ENCODE data around the gene GGN. TPM values are rescaled to one million over a fixed set of nuclear protein-coding genes. Genes with fewer than 3 reads are reported as not detected.

Gene GGN
- total and polyA plus RNA-seq, 9 of the 15 experiments (the other 6 are each of a cell fraction or from before 2014, with no cell fraction given) = 0.15 to 0.33 TPM; not detected in 7

DNA sequence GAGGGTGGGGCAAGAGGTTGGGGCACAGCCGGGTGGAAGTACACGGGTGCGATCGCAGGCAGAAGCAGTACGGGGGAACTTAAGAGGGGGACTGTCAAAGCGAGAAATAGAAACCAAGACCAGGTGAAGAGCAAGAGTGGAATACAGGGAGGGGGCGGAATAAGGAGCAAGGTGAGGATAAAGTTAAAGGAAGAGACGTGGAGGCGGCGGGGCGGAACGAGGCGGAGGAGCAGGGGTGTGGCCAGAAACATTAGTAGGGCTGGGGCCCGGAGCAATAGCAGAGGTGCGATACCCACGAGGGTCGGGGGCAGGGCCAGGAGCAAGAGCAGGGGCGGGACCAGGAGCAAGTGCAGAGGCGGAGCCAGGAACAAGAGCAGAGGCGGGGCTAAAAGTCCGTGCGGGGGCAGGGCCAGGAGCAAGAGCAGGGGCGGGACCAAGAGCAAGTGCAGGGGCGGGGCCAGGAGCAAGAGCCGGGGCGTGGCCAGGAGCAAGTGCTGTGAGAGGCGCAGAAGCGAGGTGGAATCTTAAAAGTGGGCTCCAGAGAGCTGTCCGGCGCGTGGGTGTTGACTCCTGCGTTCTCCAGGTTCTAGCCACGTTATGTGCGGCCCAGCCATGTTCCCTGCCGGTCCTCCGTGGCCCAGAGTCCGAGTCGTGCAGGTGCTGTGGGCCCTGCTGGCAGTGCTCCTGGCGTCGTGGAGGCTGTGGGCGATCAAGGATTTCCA lies 51.0 kb downstream of the GGN start (continued):
- TF ChIP-seq, protein P1, sequence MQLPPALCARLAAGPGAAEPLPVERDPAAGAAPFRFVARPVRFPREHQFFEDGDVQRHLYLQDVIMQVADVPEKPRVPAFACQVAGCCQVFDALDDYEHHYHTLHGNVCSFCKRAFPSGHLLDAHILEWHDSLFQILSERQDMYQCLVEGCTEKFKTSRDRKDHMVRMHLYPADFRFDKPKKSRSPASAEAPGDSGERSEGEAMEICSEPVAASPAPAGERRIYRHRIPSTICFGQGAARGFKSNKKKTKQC (CRISPR knock-in tag; IDR thresholded peaks at IDR 0.05) = no peak
- TF ChIP-seq KLF13 (tag; IDR thresholded peaks at IDR 0.05; ENCODE audit: borderline replicate concordance, low read depth) (no peak), SMAD1 (IDR thresholded peaks at IDR 0.05; ENCODE audit: low read depth, low read length, partially characterized antibody) (no peak), GATAD2A (IDR thresholded peaks at IDR 0.05) (no peak), ZNF316 (IDR thresholded peaks at IDR 0.05) (peak; percentile 62; the same call in 1 of the 2 replicates), PTTG1 (tag; IDR thresholded peaks at IDR 0.05; ENCODE audit: low read depth) (no peak), COPS2 (conservative IDR thresholded peaks at IDR 0.05) (no peak), NRF1 (conservative IDR thresholded peaks at IDR 0.05 in 1 of 2, IDR thresholded peaks at IDR 0.05 in 1 of 2) (peak; percentile 80 to 83), ZNF780A (CRISPR knock-in tag; IDR thresholded peaks at IDR 0.05) (no peak), HDAC1 (IDR thresholded peaks at IDR 0.05) (peak in 1 of 2 experiments; percentile 97; a peak in 2 of 4 replicates), HSF4 (CRISPR knock-in tag; IDR thresholded peaks at IDR 0.05; ENCODE audit: borderline replicate concordance) (no peak), RNF219 (CRISPR knock-in tag; IDR thresholded peaks at IDR 0.05) (no peak), SIN3A (IDR thresholded peaks at IDR 0.05; ENCODE audit: borderline replicate concordance in 2 of 2, control insufficient read depth in 1 of 2, low read depth in 2 of 2, low read length in 2 of 2) (no peak), SAP30 (IDR thresholded peaks at IDR 0.05; ENCODE audit: borderline replicate concordance, insufficient read depth, low read depth, low read length, poor library complexity, severe bottlenecking) (peak; percentile 69), SP2 (IDR thresholded peaks at IDR 0.05; ENCODE audit: extremely low read depth, low read depth, low read length, poor library complexity, severe bottlenecking) (no peak), ZNF174 (CRISPR knock-in tag; IDR thresholded peaks at IDR 0.05) (no peak)
- TF ChIP-seq, protein P2, sequence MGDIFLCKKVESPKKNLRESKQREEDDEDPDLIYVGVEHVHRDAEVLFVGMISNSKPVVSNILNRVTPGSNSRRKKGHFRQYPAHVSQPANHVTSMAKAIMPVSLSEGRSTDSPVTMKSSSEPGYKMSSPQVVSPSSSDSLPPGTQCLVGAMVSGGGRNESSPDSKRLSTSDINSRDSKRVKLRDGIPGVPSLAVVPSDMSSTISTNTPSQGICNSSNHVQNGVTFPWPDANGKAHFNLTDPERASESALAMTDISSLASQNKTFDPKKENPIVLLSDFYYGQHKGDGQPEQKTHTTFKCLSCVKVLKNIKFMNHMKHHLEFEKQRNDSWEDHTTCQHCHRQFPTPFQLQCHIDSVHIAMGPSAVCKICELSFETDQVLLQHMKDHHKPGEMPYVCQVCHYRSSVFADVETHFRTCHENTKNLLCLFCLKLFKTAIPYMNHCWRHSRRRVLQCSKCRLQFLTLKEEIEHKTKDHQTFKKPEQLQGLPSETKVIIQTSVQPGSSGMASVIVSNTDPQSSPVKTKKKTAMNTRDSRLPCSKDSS (IDR thresholded peaks at IDR 0.05; ENCODE audit: low read depth, partially characterized antibody) = peak; percentile 27
- TF ChIP-seq, protein P3, sequence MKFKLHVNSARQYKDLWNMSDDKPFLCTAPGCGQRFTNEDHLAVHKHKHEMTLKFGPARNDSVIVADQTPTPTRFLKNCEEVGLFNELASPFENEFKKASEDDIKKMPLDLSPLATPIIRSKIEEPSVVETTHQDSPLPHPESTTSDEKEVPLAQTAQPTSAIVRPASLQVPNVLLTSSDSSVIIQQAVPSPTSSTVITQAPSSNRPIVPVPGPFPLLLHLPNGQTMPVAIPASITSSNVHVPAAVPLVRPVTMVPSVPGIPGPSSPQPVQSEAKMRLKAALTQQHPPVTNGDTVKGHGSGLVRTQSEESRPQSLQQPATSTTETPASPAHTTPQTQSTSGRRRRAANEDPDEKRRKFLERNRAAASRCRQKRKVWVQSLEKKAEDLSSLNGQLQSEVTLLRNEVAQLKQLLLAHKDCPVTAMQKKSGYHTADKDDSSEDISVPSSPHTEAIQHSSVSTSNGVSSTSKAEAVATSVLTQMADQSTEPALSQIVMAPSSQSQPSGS (CRISPR knock-in tag; IDR thresholded peaks at IDR 0.05) = no peak

Measured in K562 (cell line).